Subcutaneous adipose tissue (tissue), 4 donors: ENCODE data around the gene PLA2G15. TPM values are rescaled to one million over a fixed set of nuclear protein-coding genes. Genes with fewer than 3 reads are reported as not detected.

Experiments
- CTCF ChIP-seq: fragments of 450-650 bp; IDR thresholded peaks from one replicate; pipeline ENCODE4 v1.5.1; 2016; ENCODE audit warnings: low read depth, mild to moderate bottlenecking, control low read depth, antibody characterized with exemption, moderate library complexity
- total RNA-seq, 4 donors: library from RNA; depleted of rRNA; stranded (reverse); fragments of >200 nt; gene quantifications; one replicate each; pipeline ENCODE4 v1.1.0, GENCODE V29; 2016

Gene PLA2G15
- total RNA-seq, 4 donors from 2014 or later: 16.3 to 62.4 (median 36.0) TPM

GRCh38 chr16:68283801-68284598, 38.8 kb downstream of the PLA2G15 start:
- no peak for TF ChIP-seq CTCF

GRCh38 chr16:68284847-68285246, 39.7 kb downstream of the PLA2G15 start:
- TF ChIP-seq CTCF: no peak

GRCh38 chr16:68285683-68286082, 40.5 kb downstream of the PLA2G15 start:
- TF ChIP-seq CTCF: no peak

- TF ChIP-seq CTCF: no peak
Measured at GRCh38 chr16:68286153-68287074, 41.2 kb downstream of the PLA2G15 start.

- no peak for TF ChIP-seq CTCF
Measured at GRCh38 chr16:68287276-68288251, 42.4 kb downstream of the PLA2G15 start.

GRCh38 chr16:68288252-68288650, 43.1 kb downstream of the PLA2G15 start:
- TF ChIP-seq CTCF: no peak
